CD4-positive, alpha-beta T cell treated with Interleukin-10 for 1 hour (primary cell): ENCODE results near the gene ETFB.

ENCODE experiments used
- DNase-seq: peaks from one replicate; pipeline ENCODE4 v3.0.0-alpha.2; 2020

Gene ETFB

GRCh38 chr19:51372649-51373504 lies 6.7 kb upstream of the ETFB start, which contains the start of gene NKG7:
TSS of gene NKG7 (minus strand) at chr19:51372654. CDS start at chr19:51372535, 119 bp downstream.
- peak; percentile 87 for DNase-seq

- no peak for DNase-seq
Measured at GRCh38 chr19:51372021-51372648, 5.9 kb upstream of the ETFB start.

GRCh38 chr19:51371186-51371690 lies 5.0 kb upstream of the ETFB start:
- DNase-seq: no peak

GRCh38 chr19:51370230-51370629 lies 4.0 kb upstream of the ETFB start:
- DNase-seq: no peak

- DNase-seq: peak; percentile 34
Measured at GRCh38 chr19:51368366-51369282, 2.4 kb upstream of the ETFB start, which contains the start of gene CLDND2. TSS of gene CLDND2 (minus strand) at chr19:51369003. CDS start at chr19:51368577, 426 bp downstream.

- peak; percentile 97 for DNase-seq
Measured at GRCh38 chr19:51367565-51368365, 1.6 kb upstream of the ETFB start.

GRCh38 chr19:51367255-51367564 lies 1.0 kb upstream of the ETFB start:
- DNase-seq: no peak

- DNase-seq: peak; percentile 95
Measured at GRCh38 chr19:51366389-51367254, 434 bp upstream of the ETFB start.

- DNase-seq: peak; percentile 35
Measured at GRCh38 chr19:51365211-51365964, 800 bp downstream of the ETFB start.

- no peak for DNase-seq
Measured at GRCh38 chr19:51364200-51365106, 1.7 kb downstream of the ETFB start.

GRCh38 chr19:51361239-51361638 lies 4.9 kb downstream of the ETFB start:
- DNase-seq: no peak

- DNase-seq: no peak
Measured at GRCh38 chr19:51359294-51359693, 6.9 kb downstream of the ETFB start.

- no peak for DNase-seq
Measured at GRCh38 chr19:51357952-51358351, 8.2 kb downstream of the ETFB start.

GRCh38 chr19:51356159-51356801 lies 9.9 kb downstream of the ETFB start:
- DNase-seq: no peak

GRCh38 chr19:51354742-51355148 lies 11.4 kb downstream of the ETFB start:
- peak; percentile 40 for DNase-seq

- DNase-seq: no peak
Measured at GRCh38 chr19:51354103-51354741, 12.0 kb downstream of the ETFB start.

- no peak for DNase-seq
Measured at GRCh38 chr19:51352783-51353360, 13.3 kb downstream of the ETFB start.
